Naive thymus-derived CD4-positive, alpha-beta T cell (primary cell): Measurements from ENCODE around the gene EEA1. TPM values are rescaled to one million over a fixed set of nuclear protein-coding genes. Genes with fewer than 3 reads are reported as not detected.

ENCODE experiments used
- ATAC-seq: fragments of 150-1000 bp; cut with Tn5 transposase; 2 replicates; pipeline ENCODE4 v1.10.0; 2021; ENCODE audit warnings: mild to moderate bottlenecking, moderate library complexity
- CTCF ChIA-PET: fragments of 350-600 bp; sonication (Branson Sonifier 250); formaldehyde crosslinking; loops from one replicate; lab custom pipeline; 2021; ENCODE audit warnings: antibody characterized with exemption; lab: Charles Lee
- POLR2A ChIA-PET: fragments of 350-600 bp; sonication (Branson Sonifier 250); formaldehyde crosslinking; loops from one replicate; lab custom pipeline; 2021; ENCODE audit warnings: antibody characterized with exemption, inconsistent platforms; lab: Charles Lee
- DNase-seq, 9 donors: peaks; one replicate each; pipeline versions ENCODE4 v3.0.0 to v3.0.0-alpha.2; 2020 to 2022; ENCODE audit warnings: mixed read lengths in 1 of 9
- H3K27ac ChIP-seq: one replicate; pipeline ENCODE4 v1.7.0; 2013; ENCODE audit warnings: mild to moderate bottlenecking, low read depth, low read length, moderate library complexity
- H3K27me3 ChIP-seq, 2 donors: one replicate each; pipeline ENCODE4 v1.7.0; 2013; ENCODE audit warnings: low read length in 2 of 2, mild to moderate bottlenecking in 2 of 2, moderate library complexity in 2 of 2; ENCODE audit not compliant: control insufficient read depth in 2 of 2, insufficient read depth in 2 of 2
- H3K36me3 ChIP-seq, 3 experiments: 1 replicate in 2 of 3; 2 replicates in 1 of 3; pipeline ENCODE4 v1.7.0; 2013; ENCODE audit warnings: low read length in 3 of 3, mild to moderate bottlenecking in 3 of 3, moderate library complexity in 1 of 3; ENCODE audit not compliant: insufficient read depth in 3 of 3, control insufficient read depth in 2 of 3
- H3K4me1 ChIP-seq, 2 donors: one replicate each; pipeline ENCODE4 v1.7.0; 2013; ENCODE audit warnings: low read length in 2 of 2, mild to moderate bottlenecking in 2 of 2, moderate library complexity in 1 of 2; ENCODE audit not compliant: control insufficient read depth in 2 of 2, insufficient read depth in 2 of 2
- H3K4me3 ChIP-seq: 2 replicates; pipeline ENCODE4 v1.7.0; 2013; ENCODE audit warnings: mild to moderate bottlenecking, low read length
- H3K9me3 ChIP-seq, 3 experiments: 1 replicate in 2 of 3; 2 replicates in 1 of 3; pipeline ENCODE4 v1.7.0; 2013; ENCODE audit warnings: low read length in 3 of 3; ENCODE audit not compliant: control insufficient read depth in 2 of 3
- H3K27ac Mint-ChIP-seq, 9 donors: one replicate each; pipeline ENCODE4 v1.8.0; 2020 to 2022; ENCODE audit warnings: mixed read lengths in 9 of 9, mild to moderate bottlenecking in 8 of 9, moderate library complexity in 5 of 9, inconsistent platforms in 2 of 9
- H3K27me3 Mint-ChIP-seq, 5 donors: one replicate each; pipeline ENCODE4 v1.8.0; 2021 to 2022; ENCODE audit warnings: mixed read lengths in 5 of 5, mild to moderate bottlenecking in 1 of 5
- H3K36me3 Mint-ChIP-seq, 5 donors: one replicate each; pipeline ENCODE4 v1.8.0; 2020 to 2022; ENCODE audit warnings: mixed read lengths in 5 of 5, mild to moderate bottlenecking in 3 of 5, inconsistent platforms in 1 of 5
- H3K4me1 Mint-ChIP-seq, 7 donors: one replicate each; pipeline ENCODE4 v1.8.0; 2020 to 2022; ENCODE audit warnings: mixed read lengths in 7 of 7, mild to moderate bottlenecking in 3 of 7, inconsistent platforms in 1 of 7
- H3K4me3 Mint-ChIP-seq, 10 donors: one replicate each; pipeline ENCODE4 v1.8.0; 2020 to 2022; ENCODE audit warnings: mild to moderate bottlenecking in 10 of 10, mixed read lengths in 10 of 10, moderate library complexity in 6 of 10, inconsistent platforms in 2 of 10
- H3K9me3 Mint-ChIP-seq, 11 donors: one replicate each; pipeline ENCODE4 v1.8.0; 2020 to 2022; ENCODE audit warnings: mixed read lengths in 11 of 11, mild to moderate bottlenecking in 4 of 11, inconsistent platforms in 1 of 11, moderate library complexity in 1 of 11
- intact Hi-C, 2 donors: fragments of 100-400 bp; cut with micrococcal nuclease; formaldehyde crosslinking; loops; one replicate each; pipeline ENCODE4 v1.15.1; 2023
- polyA plus RNA-seq, 2 donors: library from polyadenylated mRNA; unstranded; fragments of 300-500 nt; fragmentation: Illumina TruSeq; gene quantifications; one replicate each; pipeline ENCODE4 v1.2.3, GENCODE V29; 2021
- total RNA-seq, 6 experiments: library from RNA in 5 of 6; stranded (reverse) in 5 of 6; gene quantifications; 1 replicate in 5 of 6; 2 replicates in 1 of 6; pipeline ENCODE4 v1.2.3 and lab custom pipeline; 2021 to 2026

Gene EEA1
- total and polyA plus RNA-seq, 7 experiments from 2014 or later: 20.9 to 28.3 (median 22.2) TPM

- H3K9me3 Mint-ChIP-seq: no peaks in the 10 kb centered on the region
- no peak overlapping the region for H3K4me3 Mint-ChIP-seq
- H3K4me1 Mint-ChIP-seq: peaks cover 0 to 3% (median 0%) of the 10 kb centered on the region in 7 donors
- Histone ChIP-seq H3K4me3 (no peak overlapping the region), H3K27me3 (no peaks in the 10 kb centered on the region), H3K9me3 (no peaks in the 10 kb centered on the region), H3K36me3 (peaks cover 5 to 32% (median 16%) of the 10 kb centered on the region in 3 experiments), H3K27ac (no peak overlapping the region), H3K4me1 (no peaks in the 10 kb centered on the region)
- ChIA-PET POLR2A (no interaction called here), CTCF (interaction anchor here (0.8 kb wide), 1 partner anchor 148 kb away, joined by 3 read pairs; no protein-coding TSS in a partner anchor)
- H3K27me3 Mint-ChIP-seq: no peaks in the 10 kb centered on the region
- DNase-seq (no peak), ATAC-seq (no peak)
- peak overlapping the region in 2 of 9 donors; percentile 22 to 27 for H3K27ac Mint-ChIP-seq
- intact Hi-C loops: no loop called here
- peaks cover 4 to 39% (median 31%) of the 10 kb centered on the region in 5 donors for H3K36me3 Mint-ChIP-seq
Observed at GRCh38 chr12:92778525-92778924, 150.6 kb downstream of the EEA1 start.

- no peaks in the 10 kb centered on the region for H3K9me3 ChIP-seq
- no peak overlapping the region for H3K27ac ChIP-seq
- H3K9me3 Mint-ChIP-seq: no peaks in the 10 kb centered on the region
- H3K4me3 Mint-ChIP-seq: no peak overlapping the region
- no peak for ATAC-seq
- ChIA-PET CTCF (interaction anchor here (0.6 kb wide), 1 partner anchor 37 kb away, joined by 3 read pairs; no protein-coding TSS in a partner anchor), POLR2A (no interaction called here)
- peaks cover 0 to 14% (median 10%) of the 10 kb centered on the region in 7 donors for H3K4me1 Mint-ChIP-seq
- intact Hi-C loops: no loop called here
- H3K36me3 Mint-ChIP-seq: peaks cover 4 to 31% (median 26%) of the 10 kb centered on the region in 5 donors
- no peak overlapping the region for H3K4me3 ChIP-seq
- H3K4me1 ChIP-seq: no peaks in the 10 kb centered on the region
- H3K27me3 ChIP-seq: no peaks in the 10 kb centered on the region
- H3K27me3 Mint-ChIP-seq: no peaks in the 10 kb centered on the region
- peak overlapping the region in 2 of 9 donors; percentile 62 to 64 for H3K27ac Mint-ChIP-seq
- H3K36me3 ChIP-seq: peaks cover 5 to 22% (median 16%) of the 10 kb centered on the region in 3 experiments
- no peak for DNase-seq
Observed at GRCh38 chr12:92775416-92775815, 153.7 kb downstream of the EEA1 start.

GRCh38 chr12:92771001-92771400, 158.1 kb downstream of the EEA1 start:
- Mint-ChIP-seq H3K36me3 (peaks cover 0 to 6% (median 0%) of the 10 kb centered on the region in 5 donors), H3K27ac (peak overlapping the region in 7 of 9 donors; percentile 11 to 77 (median 49)), H3K27me3 (no peaks in the 10 kb centered on the region), H3K9me3 (no peaks in the 10 kb centered on the region), H3K4me3 (no peak overlapping the region), H3K4me1 (peaks cover 14 to 49% (median 34%) of the 10 kb centered on the region in 7 donors)
- intact Hi-C loops: no loop called here
- Histone ChIP-seq H3K4me3 (no peak overlapping the region), H3K9me3 (no peaks in the 10 kb centered on the region), H3K27me3 (no peaks in the 10 kb centered on the region), H3K4me1 (peaks cover 0 to 11% of the 10 kb centered on the region in 2 donors), H3K27ac (no peak overlapping the region), H3K36me3 (peaks cover 0 to 5% (median 0%) of the 10 kb centered on the region in 3 experiments)
- DNase-seq: no peak
- ATAC-seq: no peak
- ChIA-PET CTCF (interaction anchor here (1.0 kb wide), 1 partner anchor 13 kb away, joined by 3 read pairs; no protein-coding TSS in a partner anchor), POLR2A (no interaction called here)

GRCh38 chr12:92769124-92769901, 159.8 kb downstream of the EEA1 start:
- H3K27ac Mint-ChIP-seq: peak overlapping the region in 6 of 9 donors; percentile 2 to 72 (median 20)
- peak in 4 of 9 donors; percentile 3 to 13 (median 6) for DNase-seq
- intact Hi-C loops: no loop called here
- peak overlapping the region in 8 of 10 donors; percentile 1 to 61 (median 36) for H3K4me3 Mint-ChIP-seq
- ChIA-PET POLR2A (no interaction called here), CTCF (interaction anchor here (1.2 kb wide), 1 partner anchor 11 kb away, joined by 3 read pairs; no protein-coding TSS in a partner anchor)
- ATAC-seq: peak; percentile 36
- H3K9me3 Mint-ChIP-seq: peaks cover 0 to 2% (median 0%) of the 10 kb centered on the region in 11 donors
- H3K4me3 ChIP-seq: no peak overlapping the region
- no peak overlapping the region for H3K27ac ChIP-seq
- H3K27me3 ChIP-seq: no peaks in the 10 kb centered on the region
- no peaks in the 10 kb centered on the region for H3K27me3 Mint-ChIP-seq
- H3K4me1 Mint-ChIP-seq: peaks cover 14 to 49% (median 34%) of the 10 kb centered on the region in 7 donors
- H3K9me3 ChIP-seq: no peaks in the 10 kb centered on the region
- peaks cover 0 to 11% of the 10 kb centered on the region in 2 donors for H3K4me1 ChIP-seq
- H3K36me3 ChIP-seq: no peaks in the 10 kb centered on the region
- peaks cover 0 to 3% (median 0%) of the 10 kb centered on the region in 5 donors for H3K36me3 Mint-ChIP-seq

- Mint-ChIP-seq H3K4me1 (peaks cover 10 to 39% (median 24%) of the 10 kb centered on the region in 7 donors), H3K27ac (no peak overlapping the region), H3K4me3 (no peak overlapping the region), H3K27me3 (peaks cover 0 to 9% (median 0%) of the 10 kb centered on the region in 5 donors), H3K9me3 (peaks cover 0 to 2% (median 0%) of the 10 kb centered on the region in 11 donors), H3K36me3 (no peaks in the 10 kb centered on the region)
- Histone ChIP-seq H3K27ac (no peak overlapping the region), H3K4me3 (no peak overlapping the region), H3K27me3 (no peaks in the 10 kb centered on the region), H3K9me3 (no peaks in the 10 kb centered on the region), H3K36me3 (no peaks in the 10 kb centered on the region), H3K4me1 (peaks cover 0 to 11% of the 10 kb centered on the region in 2 donors)
- POLR2A ChIA-PET: no interaction called here
- no peak for DNase-seq
- intact Hi-C loops: no loop called here
- CTCF ChIA-PET: interaction anchor here (0.7 kb wide), 2 partner anchors 11 to 1244 kb away, joined by 3 to 4 read pairs; no protein-coding TSS in a partner anchor
- no peak for ATAC-seq
Observed at GRCh38 chr12:92765871-92766270, 163.2 kb downstream of the EEA1 start.

GRCh38 chr12:92764831-92765230, 164.3 kb downstream of the EEA1 start:
- Histone ChIP-seq H3K4me3 (no peak overlapping the region), H3K36me3 (no peaks in the 10 kb centered on the region), H3K4me1 (peaks cover 0 to 11% of the 10 kb centered on the region in 2 donors), H3K27ac (no peak overlapping the region), H3K9me3 (no peaks in the 10 kb centered on the region), H3K27me3 (no peaks in the 10 kb centered on the region)
- DNase-seq (no peak), ATAC-seq (no peak)
- H3K4me1 Mint-ChIP-seq: peaks cover 9 to 28% (median 14%) of the 10 kb centered on the region in 7 donors
- peaks cover 0 to 2% (median 0%) of the 10 kb centered on the region in 11 donors for H3K9me3 Mint-ChIP-seq
- intact Hi-C loops: no loop called here
- POLR2A ChIA-PET: interaction anchor here (0.7 kb wide), 1 partner anchor 19 kb away, joined by 3 read pairs; no protein-coding TSS in a partner anchor
- peaks cover 0 to 9% (median 2%) of the 10 kb centered on the region in 5 donors for H3K27me3 Mint-ChIP-seq
- CTCF ChIA-PET: interaction anchor here (0.7 kb wide), 1 partner anchor 423 kb away, joined by 4 read pairs; no protein-coding TSS in a partner anchor
- H3K27ac Mint-ChIP-seq: no peak overlapping the region
- H3K36me3 Mint-ChIP-seq: no peaks in the 10 kb centered on the region
- no peak overlapping the region for H3K4me3 Mint-ChIP-seq
